ENCODE measurements around the gene RAD9A.

- no peak for TF ChIP-seq POLR2AphosphoS5 (IDR thresholded peaks at IDR 0.05; ENCODE audit: low read depth)
- no peak for TF ChIP-seq ZNF331 (CRISPR knock-in tag; IDR thresholded peaks at IDR 0.05; ENCODE audit: low read depth)
- TF ChIP-seq EZH2 (IDR thresholded peaks at IDR 0.05; ENCODE audit: low read depth, unreplicated experiment): no peak
- TF ChIP-seq CTCF (conservative IDR thresholded peaks at IDR 0.05; ENCODE audit: low read depth in 2 of 2): no peak
- TF ChIP-seq REST (IDR thresholded peaks at IDR 0.05; ENCODE audit: unreplicated experiment): no peak
- TF ChIP-seq EZH2phosphoT487 (IDR thresholded peaks at IDR 0.05; ENCODE audit: unreplicated experiment): no peak
- TF ChIP-seq ETS1 (IDR thresholded peaks at IDR 0.05): no peak
- no peak for TF ChIP-seq CREB1 (CRISPR knock-in tag; IDR thresholded peaks at IDR 0.05; ENCODE audit: low read depth)
- TF ChIP-seq NANOG (IDR thresholded peaks at IDR 0.05; ENCODE audit: borderline replicate concordance): no peak
- no peak for TF ChIP-seq JUNB (IDR thresholded peaks at IDR 0.05; ENCODE audit: unreplicated experiment)
- no peak for TF ChIP-seq ZNF114 (CRISPR knock-in tag; IDR thresholded peaks at IDR 0.05)
- no peak for TF ChIP-seq STAT1 (IDR thresholded peaks at IDR 0.05; ENCODE audit: unreplicated experiment)
Observed at GRCh38 chr11:67397536-67397935, 5.8 kb downstream of the RAD9A start.

Measured in GM23338 (cell line).